ENCODE data around the gene HS3ST2.
"Not testable (repeated sequence)": the region's sequence is repeated elsewhere in the genome, so short reads cannot be mapped to it uniquely, and the experiment has no call there.

HS3ST2 gene

DNA sequence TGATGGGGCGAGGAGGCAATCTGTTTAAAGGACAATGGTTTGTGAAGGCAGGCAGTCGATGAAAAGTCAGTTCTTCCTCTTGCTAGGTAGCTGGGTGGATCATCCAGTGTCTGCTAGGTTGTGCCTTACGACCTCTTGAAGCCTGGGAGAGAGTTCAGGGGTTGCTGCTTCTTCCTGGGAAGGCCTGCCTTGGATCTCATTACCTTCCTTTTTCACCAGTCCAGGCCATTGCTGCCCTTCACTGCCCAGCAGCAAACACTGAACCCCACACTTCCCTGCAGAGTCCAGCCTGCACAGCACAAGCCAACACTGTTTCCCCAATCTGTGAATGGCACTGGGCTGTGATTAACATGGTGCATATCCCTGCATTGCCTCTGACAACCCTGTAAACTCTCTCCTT is 24.7 kb downstream of the HS3ST2 start:
- TF ChIP-seq CTCF (IDR thresholded peaks at IDR 0.05; ENCODE audit: low read depth, low read length), result no peak
- no peak for DNase-seq (ENCODE audit: low read depth in 2 of 2)
- H3K4me3 ChIP-seq (replicated peaks in 1 of 2; ENCODE audit: low read depth in 2 of 2, low read length in 2 of 2), result no peak overlapping the region

DNA sequence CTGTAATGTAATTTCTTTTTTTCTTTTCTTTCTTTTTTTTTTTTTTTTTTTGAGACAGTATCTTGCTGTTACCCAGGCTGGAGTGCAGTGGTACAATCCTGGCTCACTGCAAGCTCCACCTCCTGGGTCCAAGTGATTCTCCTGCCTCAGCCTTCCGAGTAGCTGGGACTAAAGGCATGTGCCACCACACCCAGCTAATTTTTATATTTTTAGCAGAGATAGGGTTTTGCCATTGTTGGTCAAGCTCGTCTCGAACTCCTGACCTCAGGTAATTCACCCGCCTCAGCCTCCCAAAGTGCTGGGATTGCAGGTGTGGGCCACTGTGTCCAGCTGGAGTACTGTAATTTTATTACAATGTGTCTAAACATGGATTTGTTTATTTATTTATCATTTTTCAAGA is 28.1 kb downstream of the HS3ST2 start:
- not testable (repeated sequence) for DNase-seq (ENCODE audit: low read depth in 2 of 2); H3K4me3 ChIP-seq (replicated peaks in 1 of 2; ENCODE audit: low read depth in 2 of 2, low read length in 2 of 2)

- TF ChIP-seq CTCF (IDR thresholded peaks at IDR 0.05; ENCODE audit: low read depth, low read length), result no peak
- H3K4me3 ChIP-seq (replicated peaks in 1 of 2; ENCODE audit: low read depth in 2 of 2, low read length in 2 of 2), result no peak overlapping the region
- DNase-seq (ENCODE audit: low read depth in 2 of 2), result no peak
Measured at GRCh38 chr16:22843122-22843521, 29.2 kb downstream of the HS3ST2 start.

DNA sequence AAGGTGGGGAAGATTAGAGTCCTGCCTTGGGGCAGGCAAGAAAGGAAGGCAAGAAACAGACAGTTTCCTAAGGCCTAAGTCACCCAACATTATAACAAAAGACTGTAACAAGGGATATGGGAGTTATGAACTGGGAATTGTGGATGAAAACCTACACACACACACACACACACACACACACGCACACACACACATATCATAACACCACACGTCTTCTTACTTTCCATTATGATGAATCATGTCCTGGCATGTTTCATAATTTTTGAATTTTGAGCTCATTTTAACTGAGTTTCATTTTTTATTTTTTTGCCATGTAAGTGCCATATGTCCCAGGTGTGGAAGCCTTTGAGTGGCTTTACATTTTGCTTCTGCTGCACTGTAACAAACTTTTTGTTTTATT is 29.9 kb downstream of the HS3ST2 start:
- no peak for TF ChIP-seq CTCF (IDR thresholded peaks at IDR 0.05; ENCODE audit: low read depth, low read length)
- no peak overlapping the region for H3K4me3 ChIP-seq (replicated peaks in 1 of 2; ENCODE audit: low read depth in 2 of 2, low read length in 2 of 2)
- peak in 1 of 2 donors; percentile 2 for DNase-seq (ENCODE audit: low read depth in 2 of 2)

DNA sequence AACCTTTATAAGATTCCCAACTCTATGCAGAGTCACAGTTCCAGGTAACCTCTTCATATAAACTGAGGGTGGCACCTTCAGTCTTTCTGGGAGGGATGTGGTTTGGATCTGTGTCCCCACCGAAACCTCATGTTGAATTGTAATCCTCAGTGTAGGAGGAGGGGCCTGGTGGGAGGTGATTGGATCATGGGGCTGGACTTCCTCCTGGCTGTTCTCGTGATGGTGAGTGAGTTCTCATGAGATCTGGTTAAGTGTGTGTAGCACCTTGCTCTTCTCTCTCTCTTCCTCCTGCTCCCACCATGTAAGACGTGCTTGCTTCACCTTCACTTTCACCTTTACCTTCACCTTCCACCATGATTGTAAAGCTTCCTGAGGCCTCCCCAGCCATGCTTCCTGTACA is 30.5 kb downstream of the HS3ST2 start:
- DNase-seq (ENCODE audit: low read depth in 2 of 2), result no peak
- TF ChIP-seq CTCF (IDR thresholded peaks at IDR 0.05; ENCODE audit: low read depth, low read length), result no peak
- H3K4me3 ChIP-seq (replicated peaks in 1 of 2; ENCODE audit: low read depth in 2 of 2, low read length in 2 of 2), result no peak overlapping the region

DNA sequence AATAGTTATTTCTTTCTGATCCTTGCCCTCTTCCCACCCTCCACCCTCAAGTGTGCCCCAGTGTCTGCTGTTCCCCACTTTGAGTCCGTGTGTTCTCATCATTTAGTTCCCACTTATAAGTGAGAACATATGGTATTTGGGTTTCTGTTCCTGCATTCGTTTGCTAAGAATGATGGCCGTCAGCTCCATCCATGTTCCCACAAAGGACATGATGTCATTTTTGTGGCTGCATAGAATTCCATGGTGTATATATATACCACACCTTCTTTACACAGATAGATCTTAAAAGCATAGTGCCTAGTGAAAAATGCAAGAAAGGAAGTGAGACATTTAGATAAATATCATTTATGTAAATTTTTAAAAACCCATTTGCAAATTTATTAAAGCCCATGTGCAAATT is 33.1 kb downstream of the HS3ST2 start:
- no peak for DNase-seq (ENCODE audit: low read depth in 2 of 2)
- no peak for TF ChIP-seq CTCF (IDR thresholded peaks at IDR 0.05; ENCODE audit: low read depth, low read length)
- no peak overlapping the region for H3K4me3 ChIP-seq (replicated peaks in 1 of 2; ENCODE audit: low read depth in 2 of 2, low read length in 2 of 2)

GRCh38 chr16:22847690-22848089 is 33.7 kb downstream of the HS3ST2 start:
- no peak for DNase-seq (ENCODE audit: low read depth in 2 of 2)
- no peak for TF ChIP-seq CTCF (IDR thresholded peaks at IDR 0.05; ENCODE audit: low read depth, low read length)
- H3K4me3 ChIP-seq (replicated peaks in 1 of 2; ENCODE audit: low read depth in 2 of 2, low read length in 2 of 2), result no peak overlapping the region
